Measurements from ENCODE around the gene SCLT1.

DNA sequence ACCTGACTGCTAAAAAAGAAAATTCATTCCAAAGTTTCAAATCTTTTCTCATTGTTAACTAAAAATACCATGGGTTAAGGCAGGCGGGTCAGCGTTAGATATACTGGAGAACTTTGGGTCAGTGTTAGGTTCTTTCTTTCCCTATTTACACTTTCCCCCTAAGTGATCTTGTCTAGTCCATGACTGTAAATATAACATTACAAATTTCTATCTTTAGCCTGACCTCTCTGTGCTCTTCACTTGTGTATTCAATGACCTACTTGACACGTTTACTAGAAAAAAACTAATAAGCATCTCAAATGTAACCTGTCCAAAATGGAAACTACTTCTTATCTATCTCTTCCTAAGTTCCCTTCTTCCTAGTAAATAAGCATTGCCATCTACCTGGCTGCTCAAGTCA is 188.5 kb downstream of the SCLT1 start:
- TF ChIP-seq RAD21 (conservative IDR thresholded peaks at IDR 0.05 in 1 of 2, IDR thresholded peaks at IDR 0.05 in 1 of 2): no peak
- no peak for TF ChIP-seq PHF8 (IDR thresholded peaks at IDR 0.05; ENCODE audit: borderline replicate concordance, low read depth)
- no peak for TF ChIP-seq SMC3 (IDR thresholded peaks at IDR 0.05)

All from A549 (cell line).